HepG2 (cell line): ENCODE measurements around the gene DOK4. TPM values are rescaled to one million over a fixed set of nuclear protein-coding genes. Genes with fewer than 3 reads are reported as not detected.

Experiments used
- ARID3A ChIP-seq: IDR thresholded peaks from 2 replicates; pipeline ENCODE4 v1.6.1; 2012; ENCODE audit warnings: low read depth, low read length, improper control_type of control experiment
- KLF13 ChIP-seq: sonication (generic); formaldehyde crosslinking; IDR thresholded peaks from 2 replicates; pipeline ENCODE4 v1.4.0; 2020; ENCODE audit warnings: mild to moderate bottlenecking, missing genetic modification reagents
- TGIF2 ChIP-seq: IDR thresholded peaks from 2 replicates; pipeline ENCODE4 v1.6.1; 2016; ENCODE audit warnings: control low read depth, missing compliant biosample characterization
- ZNF543 ChIP-seq: sonication (generic); formaldehyde crosslinking; IDR thresholded peaks from 2 replicates; pipeline ENCODE4 v1.4.0; 2020; ENCODE audit warnings: mild to moderate bottlenecking, missing genetic modification reagents
- ZNF552 ChIP-seq: sonication (generic); formaldehyde crosslinking; IDR thresholded peaks from 2 replicates; pipeline ENCODE4 v1.9.0; 2022; ENCODE audit warnings: missing genetic modification reagents, mild to moderate bottlenecking, borderline replicate concordance
- ZNF747 ChIP-seq: sonication (generic); formaldehyde crosslinking; IDR thresholded peaks from 2 replicates; pipeline ENCODE4 v1.8.1; 2023; ENCODE audit warnings: missing genetic modification reagents, mild to moderate bottlenecking, borderline replicate concordance
- ZSCAN22 ChIP-seq: sonication (generic); formaldehyde crosslinking; IDR thresholded peaks from 2 replicates; pipeline ENCODE4 v1.4.0; 2020; ENCODE audit warnings: mild to moderate bottlenecking, missing genetic modification reagents
- polyA plus RNA-seq, 8 experiments: library from polyadenylated mRNA; depleted of rRNA in 3 of 8; stranded (reverse) in 7 of 8; unstranded in 1 of 8; fragments of >200 nt; fragmentation: Illumina TruSeq in 4 of 8; extraction: Trizol in 4 of 8; gene quantifications; 2 replicates each; pipeline versions ENCODE4 v1.2.1 to v1.2.3, GENCODE V29; 2011 to 2016; ENCODE audit warnings: low read depth in 4 of 8, missing spikeins in 1 of 8, mixed read lengths in 1 of 8; ENCODE audit not compliant: insufficient read depth in 1 of 8
- total RNA-seq, 5 experiments: library from RNA; depleted of rRNA; stranded (reverse); fragments of >200 nt; fragmentation: Illumina TruSeq; extraction: Trizol; gene quantifications; 2 replicates each; pipeline ENCODE4 v1.2.3, GENCODE V29; 2016; ENCODE audit warnings: low read depth in 1 of 5
- TF ChIP-seq, protein P1 (sequence below): sonication (generic); formaldehyde crosslinking; IDR thresholded peaks from 2 replicates; pipeline ENCODE4 v1.4.0; 2020; ENCODE audit warnings: mild to moderate bottlenecking, low read depth, missing genetic modification reagents

Gene DOK4
- total and polyA plus RNA-seq, 2 of the 13 experiments (the other 11 are each of a cell fraction or from before 2014, with no cell fraction given), result 52.7 to 70.0 TPM

DNA sequence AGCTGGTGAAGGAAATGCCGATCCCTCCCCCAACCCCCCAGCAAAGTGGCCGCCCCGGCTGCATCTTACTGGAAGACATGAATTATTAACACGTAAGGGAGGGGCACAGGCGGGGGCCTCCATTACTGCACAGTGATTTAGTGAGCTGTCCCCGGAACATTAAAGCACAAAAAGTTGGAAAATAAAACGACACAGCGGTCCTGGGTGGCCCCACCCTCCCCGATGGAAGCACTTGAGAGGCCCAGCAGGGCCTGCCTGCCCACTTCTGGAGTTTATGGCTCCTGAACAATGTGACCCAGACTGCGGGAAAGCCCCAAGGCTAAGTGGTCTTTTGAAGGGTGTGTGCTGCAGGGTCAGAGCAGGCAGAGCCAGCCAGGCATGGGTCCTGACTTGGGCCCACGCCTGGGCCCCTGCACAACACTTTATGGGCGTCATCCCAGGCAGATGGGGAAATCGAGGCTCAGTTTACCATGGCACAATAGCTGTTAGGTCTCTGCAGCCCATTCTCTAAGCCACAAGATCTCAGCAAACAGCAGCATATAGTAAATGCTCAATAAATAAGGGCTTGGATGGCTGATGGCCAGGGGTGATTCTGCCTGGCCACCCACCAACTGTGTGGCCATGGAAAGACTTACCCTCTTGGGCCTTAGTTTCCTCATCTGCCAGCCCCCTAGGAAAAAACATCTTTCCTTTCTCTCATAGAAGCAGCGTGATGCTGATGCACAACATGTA is 27.2 kb upstream of the DOK4 start (continued):
- TF ChIP-seq ZNF552 (CRISPR knock-in tag), result no peak
- TF ChIP-seq ZNF543 (CRISPR knock-in tag), result no peak
- TF ChIP-seq ARID3A, result no peak
- TF ChIP-seq, protein P1, sequence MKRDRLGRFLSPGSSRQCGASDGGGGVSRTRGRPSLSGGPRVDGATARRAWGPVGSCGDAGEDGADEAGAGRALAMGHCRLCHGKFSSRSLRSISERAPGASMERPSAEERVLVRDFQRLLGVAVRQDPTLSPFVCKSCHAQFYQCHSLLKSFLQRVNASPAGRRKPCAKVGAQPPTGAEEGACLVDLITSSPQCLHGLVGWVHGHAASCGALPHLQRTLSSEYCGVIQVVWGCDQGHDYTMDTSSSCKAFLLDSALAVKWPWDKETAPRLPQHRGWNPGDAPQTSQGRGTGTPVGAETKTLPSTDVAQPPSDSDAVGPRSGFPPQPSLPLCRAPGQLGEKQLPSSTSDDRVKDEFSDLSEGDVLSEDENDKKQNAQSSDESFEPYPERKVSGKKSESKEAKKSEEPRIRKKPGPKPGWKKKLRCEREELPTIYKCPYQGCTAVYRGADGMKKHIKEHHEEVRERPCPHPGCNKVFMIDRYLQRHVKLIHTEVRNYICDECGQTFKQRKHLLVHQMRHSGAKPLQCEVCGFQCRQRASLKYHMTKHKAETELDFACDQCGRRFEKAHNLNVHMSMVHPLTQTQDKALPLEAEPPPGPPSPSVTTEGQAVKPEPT (CRISPR knock-in tag), result no peak
- TF ChIP-seq ZSCAN22 (CRISPR knock-in tag), result no peak
- no peak for TF ChIP-seq TGIF2 (CRISPR knock-in tag)
- no peak for TF ChIP-seq KLF13 (CRISPR knock-in tag)
- no peak for TF ChIP-seq ZNF747
